Spleen (tissue), 7 donors: ENCODE data around the gene BCL11B.

Source experiments
- POLR2AphosphoS5 ChIP-seq, 3 donors: sonication (generic); formaldehyde crosslinking; IDR thresholded peaks; one replicate each; pipeline ENCODE4 v1.5.1; 2017; ENCODE audit warnings: antibody characterized with exemption in 3 of 3
- TF ChIP-seq, protein P1 (sequence below), 11 experiments: fragments of 200-600 bp in 7 of 11; fragments of 450-650 bp in 4 of 11; sonication (generic) in 4 of 11; IDR thresholded peaks in 8 of 11; conservative IDR thresholded peaks in 3 of 11; 1 replicate in 7 of 11; 2 replicates in 4 of 11; pipeline versions ENCODE4 v1.4.0 to v1.8.0; 2016 to 2021; ENCODE audit warnings: antibody characterized with exemption in 11 of 11, inconsistent platforms in 4 of 11, mild to moderate bottlenecking in 1 of 11
- donor health status: DM: no; HTN: no; CAD: no; lungs with moderate emphysema.
- donor health status: DM: no; HTN: no; CAD: no.
- donor health status: DM: no; HTN: no; CAD: no.

DNA sequence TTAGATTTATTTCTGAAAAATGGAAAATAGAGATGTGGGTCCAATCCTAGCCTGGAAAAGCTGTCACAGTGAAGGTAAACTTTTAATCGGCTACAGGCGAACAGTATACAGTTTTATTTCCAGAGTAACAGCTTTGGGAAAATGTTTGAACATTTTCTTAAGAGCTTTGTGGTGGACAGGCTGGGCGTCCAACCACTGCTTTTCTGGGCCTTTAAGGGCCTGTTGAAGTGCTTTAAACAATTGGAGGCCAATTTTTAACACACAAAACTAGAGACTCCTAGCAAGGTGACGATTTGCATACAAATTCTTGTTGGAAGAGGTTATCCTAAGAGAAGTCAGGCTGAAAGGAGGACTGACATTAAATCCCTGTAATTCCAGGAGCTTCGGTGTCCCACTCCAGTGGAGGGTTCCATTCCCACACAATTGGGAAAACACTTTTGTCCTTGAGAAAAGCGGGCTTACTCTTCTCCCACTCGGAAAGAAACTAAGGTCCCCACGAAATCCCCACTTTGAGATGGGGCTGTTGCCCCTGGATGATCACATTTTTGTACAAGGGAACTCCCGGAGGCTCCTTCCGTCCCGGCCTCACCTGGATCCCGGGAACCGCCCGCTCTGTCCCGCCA, 26.9 kb downstream of the BCL11B start:
- TF ChIP-seq, protein P1, sequence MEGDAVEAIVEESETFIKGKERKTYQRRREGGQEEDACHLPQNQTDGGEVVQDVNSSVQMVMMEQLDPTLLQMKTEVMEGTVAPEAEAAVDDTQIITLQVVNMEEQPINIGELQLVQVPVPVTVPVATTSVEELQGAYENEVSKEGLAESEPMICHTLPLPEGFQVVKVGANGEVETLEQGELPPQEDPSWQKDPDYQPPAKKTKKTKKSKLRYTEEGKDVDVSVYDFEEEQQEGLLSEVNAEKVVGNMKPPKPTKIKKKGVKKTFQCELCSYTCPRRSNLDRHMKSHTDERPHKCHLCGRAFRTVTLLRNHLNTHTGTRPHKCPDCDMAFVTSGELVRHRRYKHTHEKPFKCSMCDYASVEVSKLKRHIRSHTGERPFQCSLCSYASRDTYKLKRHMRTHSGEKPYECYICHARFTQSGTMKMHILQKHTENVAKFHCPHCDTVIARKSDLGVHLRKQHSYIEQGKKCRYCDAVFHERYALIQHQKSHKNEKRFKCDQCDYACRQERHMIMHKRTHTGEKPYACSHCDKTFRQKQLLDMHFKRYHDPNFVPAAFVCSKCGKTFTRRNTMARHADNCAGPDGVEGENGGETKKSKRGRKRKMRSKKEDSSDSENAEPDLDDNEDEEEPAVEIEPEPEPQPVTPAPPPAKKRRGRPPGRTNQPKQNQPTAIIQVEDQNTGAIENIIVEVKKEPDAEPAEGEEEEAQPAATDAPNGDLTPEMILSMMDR (IDR thresholded peaks at IDR 0.05 in 8 of 11, conservative IDR thresholded peaks at IDR 0.05 in 3 of 11) = no peak
- no peak for TF ChIP-seq POLR2AphosphoS5 (IDR thresholded peaks at IDR 0.05)
